K562 (cell line): Measurements from ENCODE around the gene MTCL3.

Experiments
- ATAC-seq: fragments of 200-7000 bp; cut with Tn5 transposase; 3 replicates; pipeline ENCODE4 v1.9.1; 2020; ENCODE audit warnings: moderate library complexity
- BruUV-seq: library from RNA; stranded (reverse); fragments of 400-500 nt; replicated peaks from 2 replicates; lab custom pipeline; 2021; lab: Mats Ljungman, UMichigan
- CTCF ChIA-PET: fragments of 300-600 bp; formaldehyde crosslinking; extraction: SDS; loops from one replicate; lab custom pipeline; 2021; ENCODE audit warnings: low intra/inter-chr PET ratio; lab: Yijun Ruan, JAX
- POLR2A ChIA-PET: fragments of 300-600, 350-650 bp; sonication (Branson Sonifier 250); formaldehyde crosslinking; extraction: SDS; loops from one replicate; lab custom pipeline; 2021; ENCODE audit warnings: antibody characterized with exemption, inconsistent platforms; lab: Yijun Ruan, JAX
- DNase-seq, 4 experiments: peaks; one replicate each; pipeline versions ENCODE4 v3.0.0 to v3.0.0-alpha.2; 2011 to 2018; ENCODE audit warnings: low spot score in 3 of 4, mixed read lengths in 3 of 4; ENCODE audit errors: extremely low read depth in 1 of 4
- FAIRE-seq: peaks from 2 replicates; lab custom pipeline; 2011; peaks lifted over from hg19 to GRCh38; lab: Jason Lieb, UNC
- H2AFZ ChIP-seq: 2 replicates; pipeline ENCODE4 v1.6.0; 2011; ENCODE audit warnings: low read depth, low read length, control low read depth, inconsistent platforms
- H3K27ac ChIP-seq: fragments of 200-600 bp; 3 replicates; pipeline ENCODE4 v1.8.0; 2011; ENCODE audit warnings: low read depth, mild to moderate bottlenecking, control low read depth, inconsistent platforms, low read length, moderate library complexity, mixed read lengths; ENCODE audit errors: extremely low read depth
- H3K27me3 ChIP-seq, 2 experiments: fragments of 300-600 bp in 1 of 2; 2 replicates in 1 of 2; 3 replicates in 1 of 2; pipeline versions ENCODE4 v1.6.0 to v1.8.0; 2011; ENCODE audit warnings: inconsistent platforms in 2 of 2, low read length in 2 of 2, mild to moderate bottlenecking in 1 of 2, mixed read lengths in 1 of 2, moderate library complexity in 1 of 2; ENCODE audit not compliant: control insufficient read depth in 2 of 2, insufficient read depth in 2 of 2
- H3K36me3 ChIP-seq: fragments of 300-600 bp; 3 replicates; pipeline ENCODE4 v1.8.0; 2011; ENCODE audit warnings: mild to moderate bottlenecking, low read length, inconsistent platforms; ENCODE audit not compliant: control insufficient read depth, insufficient read depth
- H3K4me1 ChIP-seq, 2 experiments: fragments of 200-600 bp in 1 of 2; replicated peaks in 1 of 2; 2 replicates in 1 of 2; 3 replicates in 1 of 2; pipeline versions ENCODE4 v1.5.1 to v1.8.0; 2011; ENCODE audit warnings: inconsistent platforms in 2 of 2, low read length in 2 of 2, mild to moderate bottlenecking in 1 of 2, mixed read lengths in 1 of 2, moderate library complexity in 1 of 2; ENCODE audit not compliant: control insufficient read depth in 2 of 2, insufficient read depth in 2 of 2
- H3K4me2 ChIP-seq: 2 replicates; pipeline ENCODE4 v1.6.1; 2011; ENCODE audit warnings: low read length, control low read depth, inconsistent platforms, mixed read lengths; ENCODE audit not compliant: insufficient read depth
- H3K4me3 ChIP-seq: fragments of 200-600 bp; sonication (generic), shearing (Covaris generic); 2 replicates; pipeline ENCODE4 v1.5.1; 2016; ENCODE audit warnings: control low read depth, inconsistent platforms
- H3K79me2 ChIP-seq: fragments of 200-600 bp; 3 replicates; pipeline ENCODE4 v1.8.0; 2011; ENCODE audit warnings: low read length, inconsistent platforms; ENCODE audit not compliant: control insufficient read depth, insufficient read depth
- H3K9ac ChIP-seq, 2 experiments: 2 replicates each; pipeline versions ENCODE4 v1.6.0 to v1.6.1; 2011; ENCODE audit warnings: low read depth in 2 of 2, low read length in 2 of 2, control low read depth in 1 of 2, inconsistent platforms in 1 of 2, mild to moderate bottlenecking in 1 of 2, mixed read lengths in 1 of 2; ENCODE audit not compliant: insufficient read depth in 1 of 2
- H3K9me1 ChIP-seq: one replicate; pipeline ENCODE4 v1.6.0; 2011; ENCODE audit warnings: inconsistent platforms, mild to moderate bottlenecking, low read length, moderate library complexity; ENCODE audit not compliant: control insufficient read depth, insufficient read depth
- H3K9me3 ChIP-seq: replicated peaks from 2 replicates; pipeline ENCODE4 v1.5.1; 2011; ENCODE audit warnings: low read depth, low read length, inconsistent platforms; ENCODE audit not compliant: control insufficient read depth, insufficient read depth
- H4K20me1 ChIP-seq: replicated peaks from 2 replicates; pipeline ENCODE4 v1.6.1; 2011; ENCODE audit warnings: low read length, inconsistent platforms, mixed read lengths; ENCODE audit not compliant: control insufficient read depth, insufficient read depth
- BCL6 ChIP-seq: fragments of 250-450 bp; sonication (Bioruptor Pico); IDR thresholded peaks from 2 replicates; pipeline ENCODE4 v1.4.0; 2020
- E2F1 ChIP-seq: sonication (generic); formaldehyde crosslinking; IDR thresholded peaks from 2 replicates; pipeline ENCODE4 v1.8.1; 2023; ENCODE audit warnings: mild to moderate bottlenecking, missing genetic modification reagents, moderate library complexity
- RUNX1 ChIP-seq: sonication (generic); IDR thresholded peaks from 2 replicates; pipeline ENCODE4 v1.6.1; 2016; ENCODE audit warnings: antibody characterized with exemption, low read depth
- SMARCE1 ChIP-seq: fragments of 450-650 bp; IDR thresholded peaks from 2 replicates; pipeline ENCODE4 v1.7.1; 2016; ENCODE audit warnings: mild to moderate bottlenecking
- SREBF2 ChIP-seq: sonication (generic); formaldehyde crosslinking; IDR thresholded peaks from 2 replicates; pipeline ENCODE4 v1.4.0; 2020; ENCODE audit warnings: mild to moderate bottlenecking, missing genetic modification reagents
- TFAM ChIP-seq: fragments of 250-450 bp; sonication (Bioruptor Pico); conservative IDR thresholded peaks from 2 replicates; pipeline ENCODE4 v1.5.0; 2021; ENCODE audit warnings: mild to moderate bottlenecking, moderate library complexity
- ZC3H11A ChIP-seq: IDR thresholded peaks from 2 replicates; pipeline ENCODE4 v1.6.1; 2012; ENCODE audit warnings: low read depth, low read length, improper control_type of control experiment
- WGBS: fragments of 100-300 bp; shearing (Covaris generic); methylation state at CpG from one replicate; pipeline ENCODE4 v1.1.6; 2016; ENCODE audit warnings: low coverage, mixed read lengths; ENCODE audit not compliant: insufficient coverage; ENCODE audit errors: missing lambda C conversion rate; 5-methylcytosine and 5-hydroxymethylcytosine counted together
- in situ Hi-C: fragments of 300-500 bp; cut with MboI; formaldehyde crosslinking; loops from 4 replicates; pipeline ENCODE4 v1.15.0; 2018; ENCODE audit warnings: inconsistent platforms, mixed read lengths
- intact Hi-C: fragments of 100-400 bp; cut with micrococcal nuclease; formaldehyde crosslinking; loops from 2 replicates; pipeline ENCODE4 v1.14.2; 2022
- TF ChIP-seq, protein P1 (sequence below): fragments of 450-650 bp; IDR thresholded peaks from 2 replicates; pipeline ENCODE4 v1.6.1; 2016; ENCODE audit warnings: low read depth, mild to moderate bottlenecking, moderate library complexity

Gene MTCL3

DNA sequence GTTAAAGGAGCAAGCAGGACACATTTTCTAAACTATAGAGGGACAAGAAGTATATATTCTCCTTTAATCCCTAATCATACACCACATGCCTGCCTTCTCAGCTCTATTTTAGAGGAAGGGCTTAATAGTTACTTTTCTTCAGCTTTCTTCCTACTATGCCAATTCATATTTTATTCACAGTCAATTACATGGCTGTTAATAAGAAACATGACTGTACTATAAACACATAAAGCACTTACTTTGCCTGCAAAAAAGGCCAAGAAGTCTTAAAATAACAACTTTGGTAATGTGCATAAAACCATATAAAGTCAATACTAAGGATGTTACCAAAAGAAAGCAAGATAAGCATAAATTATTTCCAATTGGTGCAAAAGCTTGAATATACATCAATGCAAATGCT, 66.3 kb downstream of the MTCL3 start:
- Histone ChIP-seq H2AFZ (no peak overlapping the region), H3K4me1 (no peaks in the 10 kb centered on the region), H3K9ac (no peak overlapping the region), H3K4me2 (no peak overlapping the region), H3K79me2 (no peaks in the 10 kb centered on the region), H3K9me1 (no peaks in the 10 kb centered on the region), H3K4me3 (no peak overlapping the region), H3K9me3 (no peaks in the 10 kb centered on the region), H3K36me3 (no peaks in the 10 kb centered on the region), H3K27ac (no peak overlapping the region), H4K20me1 (no peaks in the 10 kb centered on the region), H3K27me3 (no peaks in the 10 kb centered on the region)
- ChIA-PET CTCF (no interaction called here), POLR2A (no interaction called here)
- in situ Hi-C loops: no loop called here
- BruUV-seq: no TSS peak
- ATAC-seq: no peak
- TF ChIP-seq SMARCE1 (no peak), RUNX1 (no peak), ZC3H11A (no peak), TFAM (CRISPR knock-in tag) (no peak), E2F1 (CRISPR knock-in tag) (no peak), BCL6 (no peak)
- no peak for FAIRE-seq
- intact Hi-C loops: no loop called here
- no peak for DNase-seq

DNA sequence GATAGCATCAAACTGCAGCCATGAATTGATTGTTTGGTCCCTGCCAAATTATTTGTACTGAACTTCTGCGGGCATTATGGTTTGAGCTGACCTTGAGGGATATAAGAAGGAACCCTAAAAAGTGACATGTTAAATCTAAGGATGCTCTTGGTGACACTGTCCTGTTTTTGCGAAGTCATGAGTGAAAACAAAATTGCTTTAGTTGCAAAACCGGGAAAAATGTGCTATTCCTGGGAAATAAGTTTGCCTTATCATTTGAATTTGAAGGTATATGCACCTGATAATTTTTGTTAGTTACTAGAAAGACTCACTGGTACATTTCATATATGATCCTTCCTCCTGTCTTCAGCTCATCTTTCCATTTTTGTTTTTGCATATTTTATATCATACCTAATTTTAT, 67.7 kb downstream of the MTCL3 start:
- H3K36me3 ChIP-seq: no peaks in the 10 kb centered on the region
- TF ChIP-seq, protein P1, sequence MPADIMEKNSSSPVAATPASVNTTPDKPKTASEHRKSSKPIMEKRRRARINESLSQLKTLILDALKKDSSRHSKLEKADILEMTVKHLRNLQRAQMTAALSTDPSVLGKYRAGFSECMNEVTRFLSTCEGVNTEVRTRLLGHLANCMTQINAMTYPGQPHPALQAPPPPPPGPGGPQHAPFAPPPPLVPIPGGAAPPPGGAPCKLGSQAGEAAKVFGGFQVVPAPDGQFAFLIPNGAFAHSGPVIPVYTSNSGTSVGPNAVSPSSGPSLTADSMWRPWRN: no peak
- no peak for TF ChIP-seq SREBF2 (CRISPR knock-in tag)
- TF ChIP-seq, all 486 proteins: peak for 0
- Histone ChIP-seq H3K79me2 (no peaks in the 10 kb centered on the region), H4K20me1 (no peaks in the 10 kb centered on the region), H3K4me2 (no peak overlapping the region), H3K27me3 (no peaks in the 10 kb centered on the region), H2AFZ (no peak overlapping the region), H3K4me3 (no peak overlapping the region), H3K4me1 (no peaks in the 10 kb centered on the region), H3K9me1 (no peaks in the 10 kb centered on the region), H3K27ac (no peak overlapping the region), H3K9ac (no peak overlapping the region), H3K9me3 (no peaks in the 10 kb centered on the region)
- ChIA-PET POLR2A (no interaction called here), CTCF (no interaction called here)
- BruUV-seq: no TSS peak
- no peak for DNase-seq
- no peak for FAIRE-seq
- in situ Hi-C loops: no loop called here
- no peak for ATAC-seq
- WGBS: 0% methylated on average over 3 of the region's 3 CpGs
- intact Hi-C loops: no loop called here
